Esophagus squamous epithelium (tissue), 5 donors: Measurements from ENCODE around the gene DHX15. TPM values are rescaled to one million over a fixed set of nuclear protein-coding genes. Genes with fewer than 3 reads are reported as not detected.

ENCODE experiments used
- DNase-seq: peaks from one replicate; lab custom pipeline; 2025; lab: John Stamatoyannopoulos, UW
- H3K27ac ChIP-seq, 4 donors: fragments of 200-600 bp; sonication (generic); one replicate each; pipeline ENCODE4 v1.5.1; 2016 to 2019; ENCODE audit warnings: mild to moderate bottlenecking in 1 of 4
- H3K27me3 ChIP-seq, 4 donors: fragments of 200-600 bp; sonication (generic); 1 replicate in 3 of 4; 2 replicates in 1 of 4; pipeline versions ENCODE4 v1.5.1 to v1.6.0; 2017 to 2021; ENCODE audit warnings: antibody characterized with exemption in 1 of 4
- H3K36me3 ChIP-seq, 3 donors: fragments of 200-600 bp; sonication (generic); one replicate each; pipeline ENCODE4 v1.5.1; 2016 to 2019
- H3K4me1 ChIP-seq, 3 donors: fragments of 200-600 bp; sonication (generic); one replicate each; pipeline ENCODE4 v1.5.1; 2017 to 2019
- H3K4me3 ChIP-seq, 4 donors: fragments of 200-600 bp; sonication (generic); 1 replicate in 3 of 4; 2 replicates in 1 of 4; pipeline ENCODE4 v1.5.1; 2016 to 2019; ENCODE audit warnings: mild to moderate bottlenecking in 2 of 4, moderate library complexity in 1 of 4
- H3K9me3 ChIP-seq, 3 donors: fragments of 200-600 bp; sonication (generic); one replicate each; pipeline ENCODE4 v1.5.1; 2016 to 2019
- CTCF ChIP-seq, 6 experiments: fragments of 450-650 bp in 4 of 6; fragments of 200-600 bp in 2 of 6; sonication (generic) in 2 of 6; IDR thresholded peaks; one replicate each; pipeline ENCODE4 v1.5.1; 2016 to 2019; ENCODE audit warnings: antibody characterized with exemption in 6 of 6, mild to moderate bottlenecking in 4 of 6, moderate library complexity in 4 of 6
- POLR2A ChIP-seq, 4 donors: fragments of 450-650 bp; IDR thresholded peaks; one replicate each; pipeline ENCODE4 v1.6.1; 2017; ENCODE audit warnings: antibody characterized with exemption in 4 of 4, mild to moderate bottlenecking in 4 of 4, moderate library complexity in 3 of 4
- WGBS, 2 donors: methylation state at CpG; one replicate each; pipeline ENCODE4 v1.1.5; 2018; 5-methylcytosine and 5-hydroxymethylcytosine counted together
- intact Hi-C: fragments of 100-400 bp; cut with DNase I; formaldehyde crosslinking; loops from one replicate; pipeline ENCODE4 v1.15.0; 2022
- total RNA-seq, 4 donors: library from RNA; depleted of rRNA; stranded (reverse); fragments of >200 nt; gene quantifications; one replicate each; pipeline ENCODE4 v1.1.0, GENCODE V29; 2016
- donor health status: DM: yes; HTN: yes; CAD: no.

DHX15 gene
- total RNA-seq, 4 donors from 2014 or later = 74.1 to 160 (median 119) TPM

- Histone ChIP-seq H3K9me3 (no peaks in the 10 kb centered on the region), H3K4me3 (no peak overlapping the region), H3K27me3 (no peaks in the 10 kb centered on the region), H3K27ac (no peak overlapping the region), H3K4me1 (peaks cover 0 to 63% (median 14%) of the 10 kb centered on the region in 3 donors), H3K36me3 (peaks cover 0 to 83% (median 0%) of the 10 kb centered on the region in 3 donors)
- 79 to 85% methylated on average over 2 of the region's 2 CpGs for WGBS, 2 donors
- intact Hi-C loops = no loop called here
- TF ChIP-seq CTCF (IDR thresholded peaks at IDR 0.05) (no peak), POLR2A (IDR thresholded peaks at IDR 0.05) (no peak)
- DNase-seq = no peak
Observed at GRCh38 chr4:24569662-24570061, 14.7 kb downstream of the DHX15 start.

GRCh38 chr4:24568425-24568824, 15.9 kb downstream of the DHX15 start:
- intact Hi-C loops = no loop called here
- Histone ChIP-seq H3K27me3 (no peaks in the 10 kb centered on the region), H3K9me3 (no peaks in the 10 kb centered on the region), H3K4me1 (peaks cover 0 to 65% (median 14%) of the 10 kb centered on the region in 3 donors), H3K27ac (no peak overlapping the region), H3K4me3 (no peak overlapping the region), H3K36me3 (peaks cover 0 to 76% (median 0%) of the 10 kb centered on the region in 3 donors)
- TF ChIP-seq CTCF (IDR thresholded peaks at IDR 0.05) = no peak
- TF ChIP-seq POLR2A (IDR thresholded peaks at IDR 0.05) = no peak
- DNase-seq = no peak

- no peak overlapping the region for H3K4me3 ChIP-seq
- TF ChIP-seq CTCF (IDR thresholded peaks at IDR 0.05) = no peak
- TF ChIP-seq POLR2A (IDR thresholded peaks at IDR 0.05) = no peak
- H3K36me3 ChIP-seq = peaks cover 0 to 60% (median 0%) of the 10 kb centered on the region in 3 donors
- H3K4me1 ChIP-seq = peaks cover 0 to 53% (median 8%) of the 10 kb centered on the region in 3 donors
- DNase-seq = no peak
- H3K9me3 ChIP-seq = no peaks in the 10 kb centered on the region
- intact Hi-C loops = no loop called here
- no peak overlapping the region for H3K27ac ChIP-seq
- H3K27me3 ChIP-seq = no peaks in the 10 kb centered on the region
Observed at GRCh38 chr4:24565054-24565453, 19.3 kb downstream of the DHX15 start.

- Histone ChIP-seq H3K9me3 (no peaks in the 10 kb centered on the region), H3K27ac (no peak overlapping the region), H3K27me3 (no peaks in the 10 kb centered on the region), H3K36me3 (peaks cover 0 to 55% (median 0%) of the 10 kb centered on the region in 3 donors), H3K4me3 (no peak overlapping the region), H3K4me1 (peaks cover 0 to 55% (median 8%) of the 10 kb centered on the region in 3 donors)
- no peak for TF ChIP-seq CTCF (IDR thresholded peaks at IDR 0.05)
- TF ChIP-seq POLR2A (IDR thresholded peaks at IDR 0.05) = no peak
- WGBS, 2 donors = 64 to 66% methylated on average over 2 of the region's 2 CpGs
- intact Hi-C loops = no loop called here
- DNase-seq = no peak
Observed at GRCh38 chr4:24564488-24564887, 19.9 kb downstream of the DHX15 start.

GRCh38 chr4:24561438-24562139, 22.8 kb downstream of the DHX15 start:
- Histone ChIP-seq H3K36me3 (peaks cover 0 to 36% (median 0%) of the 10 kb centered on the region in 3 donors), H3K27ac (no peak overlapping the region), H3K9me3 (no peaks in the 10 kb centered on the region), H3K4me1 (peaks cover 8 to 70% (median 28%) of the 10 kb centered on the region in 3 donors), H3K4me3 (no peak overlapping the region), H3K27me3 (no peaks in the 10 kb centered on the region)
- 90 to 98% methylated on average over 8 of the region's 8 CpGs for WGBS, 2 donors
- no peak for DNase-seq
- intact Hi-C loops = no loop called here
- TF ChIP-seq POLR2A (IDR thresholded peaks at IDR 0.05) (no peak), CTCF (IDR thresholded peaks at IDR 0.05) (no peak)
